NK-92 treated with Interleukin-12 subunit alpha and Interleukin-12 subunit beta, amount 100 ng/mL, for 24 hours (cell line): ENCODE measurements around the gene MPP1.
"Not testable (repeated sequence)": the region's sequence is repeated elsewhere in the genome, so short reads cannot be mapped to it uniquely, and the experiment has no call there.

Experiments used
- DNase-seq: peaks from one replicate; lab custom pipeline; 2025; lab: John Stamatoyannopoulos, UW

Gene MPP1

GRCh38 chrX:154804957-154805695, at the start of gene MPP1:
Gene MPP1, minus strand, starts transcription at chrX:154805485. Its CDS starts 112 bp downstream, at chrX:154805373.
- DNase-seq: peak; percentile 42

- no peak for DNase-seq
These were observed 45.8 kb upstream of the MPP1 start for GRCh38 chrX:154850957-154851611.

- DNase-seq: no peak
These were observed 35.6 kb upstream of the MPP1 start for GRCh38 chrX:154840856-154841255.

- DNase-seq: no peak
These were observed 30.9 kb upstream of the MPP1 start for GRCh38 chrX:154836163-154836562.

- DNase-seq: no peak
These were observed 29.3 kb upstream of the MPP1 start, which contains the start of gene SMIM9 for GRCh38 chrX:154834562-154834961. Gene SMIM9, minus strand, starts transcription at chrX:154834662. Its CDS starts 3,806 bp downstream, at chrX:154830856.

GRCh38 chrX:154833746-154834274, 28.5 kb upstream of the MPP1 start:
- no peak for DNase-seq

- DNase-seq: no peak
These were observed 24.7 kb upstream of the MPP1 start for GRCh38 chrX:154829926-154830442.

- DNase-seq: no peak
These were observed 23.8 kb upstream of the MPP1 start for GRCh38 chrX:154829134-154829533.

GRCh38 chrX:154828016-154828408, 22.7 kb upstream of the MPP1 start:
- DNase-seq: no peak

- DNase-seq: no peak
These were observed 22.1 kb upstream of the MPP1 start for GRCh38 chrX:154827194-154828015.

- not testable (repeated sequence) for DNase-seq
These were observed 20.3 kb upstream of the MPP1 start for GRCh38 chrX:154825586-154825985.

- no peak for DNase-seq
These were observed 19.4 kb upstream of the MPP1 start for GRCh38 chrX:154824638-154825037.

- DNase-seq: no peak
These were observed 16.7 kb upstream of the MPP1 start for GRCh38 chrX:154822029-154822428.

- no peak for DNase-seq
These were observed 16.2 kb upstream of the MPP1 start for GRCh38 chrX:154821523-154821922.

GRCh38 chrX:154819771-154820341, 14.6 kb upstream of the MPP1 start:
- DNase-seq: no peak

- no peak for DNase-seq
These were observed 13.9 kb upstream of the MPP1 start for GRCh38 chrX:154818916-154819770.

- DNase-seq: not testable (repeated sequence)
These were observed 11.8 kb upstream of the MPP1 start for GRCh38 chrX:154817048-154817618.

GRCh38 chrX:154816326-154816898, 11.1 kb upstream of the MPP1 start:
- DNase-seq: not testable (repeated sequence)

- no peak for DNase-seq
These were observed 10.1 kb upstream of the MPP1 start for GRCh38 chrX:154815274-154815818.

- no peak for DNase-seq
These were observed 8.5 kb upstream of the MPP1 start for GRCh38 chrX:154813801-154814200.
